GM19035 (cell line): ENCODE results near the gene SERPINH1.

ENCODE experiments used
- ATAC-seq: cut with Tn5 transposase; IDR thresholded peaks from one replicate; pipeline ENCODE4 v1.9.1; 2021; ENCODE audit not compliant: unreplicated experiment

The SERPINH1 gene

GRCh38 chr11:75562048-75562835 is at the start of gene SERPINH1:
SERPINH1 (plus strand) TSS chr11:75562253; CDS start chr11:75566350, 4,097 bp downstream.
- ATAC-seq: peak; percentile 67

GRCh38 chr11:75513250-75513649 is 48.8 kb upstream of the SERPINH1 start:
- ATAC-seq: no peak

GRCh38 chr11:75514596-75514995 is 47.5 kb upstream of the SERPINH1 start:
- no peak for ATAC-seq

- no peak for ATAC-seq
These were observed 45.9 kb upstream of the SERPINH1 start for GRCh38 chr11:75516140-75516539.

GRCh38 chr11:75516886-75517285 is 45.2 kb upstream of the SERPINH1 start:
- no peak for ATAC-seq

- no peak for ATAC-seq
These were observed 43.9 kb upstream of the SERPINH1 start for GRCh38 chr11:75518204-75518549.

GRCh38 chr11:75518771-75519653 is 43.0 kb upstream of the SERPINH1 start:
- no peak for ATAC-seq

- no peak for ATAC-seq
These were observed 41.4 kb upstream of the SERPINH1 start for GRCh38 chr11:75520688-75521087.

GRCh38 chr11:75522286-75523044 is 39.6 kb upstream of the SERPINH1 start:
- no peak for ATAC-seq

- ATAC-seq: no peak
These were observed 38.9 kb upstream of the SERPINH1 start for GRCh38 chr11:75523189-75523588.

GRCh38 chr11:75523811-75524664 is 38.0 kb upstream of the SERPINH1 start:
- ATAC-seq: no peak

GRCh38 chr11:75524665-75525432 is 37.2 kb upstream of the SERPINH1 start:
- ATAC-seq: peak; percentile 15

GRCh38 chr11:75525433-75526191 is 36.4 kb upstream of the SERPINH1 start, which contains the start of gene GDPD5:
GDPD5 (minus strand) TSS chr11:75525941; CDS start chr11:75477735, 48,206 bp downstream.
- ATAC-seq: peak; percentile 81

GRCh38 chr11:75526192-75526541 is 35.9 kb upstream of the SERPINH1 start:
- ATAC-seq: no peak

- no peak for ATAC-seq
These were observed 34.9 kb upstream of the SERPINH1 start for GRCh38 chr11:75527130-75527529.

GRCh38 chr11:75527938-75528735 is 33.9 kb upstream of the SERPINH1 start:
- ATAC-seq: no peak

GRCh38 chr11:75530577-75530976 is 31.5 kb upstream of the SERPINH1 start:
- no peak for ATAC-seq

- ATAC-seq: no peak
These were observed 30.7 kb upstream of the SERPINH1 start for GRCh38 chr11:75531325-75531724.
